HG02588 (cell line): ENCODE results near the gene ATP7A.
A peak's percentile ranks its signal among the peaks of the same experiment; 100 is the strongest.
"Not testable (repeated sequence)": the region's sequence is repeated elsewhere in the genome, so short reads cannot be mapped to it uniquely, and the experiment has no call there.

Experiments
- ATAC-seq: cut with Tn5 transposase; IDR thresholded peaks from one replicate; pipeline ENCODE4 v1.9.1; 2021; ENCODE audit warnings: mild to moderate bottlenecking, moderate library complexity; ENCODE audit not compliant: unreplicated experiment

The ATP7A gene

DNA sequence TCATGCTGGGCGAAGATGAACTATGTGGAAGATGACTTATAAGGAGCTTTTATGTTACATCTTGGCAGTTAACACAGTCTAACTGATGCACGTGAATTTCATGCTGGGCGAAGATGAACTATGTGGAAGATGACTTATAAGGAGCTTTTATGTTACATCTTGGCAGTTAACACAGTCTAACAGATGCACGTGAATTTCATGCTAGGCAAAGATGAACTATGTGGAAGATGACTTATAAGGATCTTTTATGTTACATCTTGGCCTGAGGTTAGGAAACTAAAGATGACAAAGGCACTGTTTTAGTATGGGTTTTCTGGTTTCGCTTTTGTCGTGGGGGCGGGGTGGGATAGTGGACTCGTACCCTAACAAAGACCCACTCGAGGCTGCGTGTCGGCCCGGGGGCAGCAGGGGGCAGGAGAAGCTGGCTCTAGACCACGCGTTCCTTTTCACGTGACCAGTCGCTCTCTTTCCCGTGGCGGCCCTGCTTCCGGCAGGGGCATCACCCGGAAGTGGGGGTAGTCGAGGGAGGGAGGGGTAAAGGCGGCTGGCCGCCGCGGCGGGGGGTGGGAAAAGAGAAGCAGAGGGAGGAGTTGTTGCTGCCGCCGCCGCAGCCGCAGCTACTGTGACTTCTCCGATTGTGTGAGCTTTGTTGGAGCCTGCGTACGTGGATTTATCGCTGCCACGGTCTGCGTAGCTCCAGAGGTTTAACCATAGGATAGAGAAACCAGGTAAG is at the start of gene ATP7A:
Gene ATP7A, plus strand, starts transcription at position 586 of the 733 bp plus-strand sequence. CDS start 60,949 bp downstream, outside the sequence.
- peak; percentile 97 for ATAC-seq

DNA sequence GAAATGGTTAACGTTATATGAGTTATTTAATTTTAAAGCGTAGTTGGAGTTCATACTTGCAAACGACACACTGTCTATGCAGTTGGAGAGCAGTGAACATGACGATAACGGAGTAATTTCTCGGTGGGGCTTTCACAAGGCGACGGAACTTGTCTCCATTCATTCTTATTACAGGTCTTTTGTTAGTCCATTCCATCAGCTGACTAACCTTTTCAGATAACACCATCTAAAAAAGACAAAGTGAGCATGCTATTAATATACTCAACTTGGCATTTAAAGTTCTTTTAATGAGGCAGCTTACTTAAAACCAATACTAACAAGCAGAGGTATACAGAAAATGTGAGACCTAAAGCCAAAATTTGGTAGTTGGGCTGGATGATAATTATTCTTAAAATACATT is 35.1 kb upstream of the ATP7A start:
- ATAC-seq: no peak

DNA sequence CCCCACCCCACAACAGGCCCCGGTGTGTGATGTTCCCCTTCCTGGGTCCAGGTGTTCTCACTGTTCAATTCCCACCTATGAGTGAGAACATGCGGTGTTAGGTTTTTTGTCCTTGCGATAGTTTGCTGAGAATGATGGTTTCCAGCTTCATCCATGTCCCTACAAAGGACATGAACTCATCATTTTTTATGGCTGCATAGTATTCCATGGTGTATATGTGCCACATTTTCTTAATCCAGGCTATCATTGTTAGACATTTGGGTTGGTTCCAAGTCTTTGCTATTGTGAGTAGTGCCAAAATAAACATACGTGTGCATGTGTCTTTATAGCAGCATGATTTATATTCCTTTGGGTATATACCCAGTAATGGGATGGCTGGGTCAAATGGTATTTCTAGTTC is 29.1 kb upstream of the ATP7A start:
- not testable (repeated sequence) for ATAC-seq

DNA sequence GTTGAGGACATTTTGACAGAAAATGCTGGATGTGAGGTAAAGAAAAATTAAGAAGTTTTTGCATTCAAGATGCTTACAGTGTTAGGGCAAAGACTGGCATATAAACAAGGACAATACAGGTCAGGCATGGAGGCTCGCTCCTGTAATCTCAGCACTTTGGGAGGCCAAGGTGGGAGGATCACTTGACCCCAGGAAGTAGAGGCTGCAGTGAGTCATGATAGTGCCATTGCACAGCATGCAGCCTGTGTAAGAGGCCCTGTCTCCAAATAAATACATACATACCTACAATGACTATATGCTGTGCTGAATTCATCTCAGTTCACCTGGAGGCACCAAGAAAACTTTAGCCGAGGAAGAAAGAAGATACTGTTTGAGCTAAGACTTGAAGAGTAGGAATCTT is 17.6 kb upstream of the ATP7A start:
- ATAC-seq: no peak

DNA sequence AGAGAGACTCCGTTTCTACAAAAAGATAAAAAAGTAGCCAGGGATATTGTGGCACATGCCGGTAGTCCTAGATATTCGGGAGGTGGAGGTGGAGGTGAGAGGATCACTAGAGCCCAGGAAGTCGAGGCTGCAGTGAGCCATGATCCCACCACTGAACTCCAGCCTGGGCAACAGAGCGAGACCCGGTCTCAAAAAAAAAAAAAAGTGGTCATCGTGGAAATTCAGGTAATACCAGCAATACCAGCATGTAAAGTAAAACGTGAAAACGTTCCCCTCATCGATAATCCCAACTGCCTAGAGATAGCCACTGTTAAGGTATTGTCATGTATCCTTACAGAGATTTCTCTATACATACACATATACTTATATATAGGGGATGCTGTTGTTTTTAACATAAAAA is 16.8 kb upstream of the ATP7A start:
- no peak for ATAC-seq

DNA sequence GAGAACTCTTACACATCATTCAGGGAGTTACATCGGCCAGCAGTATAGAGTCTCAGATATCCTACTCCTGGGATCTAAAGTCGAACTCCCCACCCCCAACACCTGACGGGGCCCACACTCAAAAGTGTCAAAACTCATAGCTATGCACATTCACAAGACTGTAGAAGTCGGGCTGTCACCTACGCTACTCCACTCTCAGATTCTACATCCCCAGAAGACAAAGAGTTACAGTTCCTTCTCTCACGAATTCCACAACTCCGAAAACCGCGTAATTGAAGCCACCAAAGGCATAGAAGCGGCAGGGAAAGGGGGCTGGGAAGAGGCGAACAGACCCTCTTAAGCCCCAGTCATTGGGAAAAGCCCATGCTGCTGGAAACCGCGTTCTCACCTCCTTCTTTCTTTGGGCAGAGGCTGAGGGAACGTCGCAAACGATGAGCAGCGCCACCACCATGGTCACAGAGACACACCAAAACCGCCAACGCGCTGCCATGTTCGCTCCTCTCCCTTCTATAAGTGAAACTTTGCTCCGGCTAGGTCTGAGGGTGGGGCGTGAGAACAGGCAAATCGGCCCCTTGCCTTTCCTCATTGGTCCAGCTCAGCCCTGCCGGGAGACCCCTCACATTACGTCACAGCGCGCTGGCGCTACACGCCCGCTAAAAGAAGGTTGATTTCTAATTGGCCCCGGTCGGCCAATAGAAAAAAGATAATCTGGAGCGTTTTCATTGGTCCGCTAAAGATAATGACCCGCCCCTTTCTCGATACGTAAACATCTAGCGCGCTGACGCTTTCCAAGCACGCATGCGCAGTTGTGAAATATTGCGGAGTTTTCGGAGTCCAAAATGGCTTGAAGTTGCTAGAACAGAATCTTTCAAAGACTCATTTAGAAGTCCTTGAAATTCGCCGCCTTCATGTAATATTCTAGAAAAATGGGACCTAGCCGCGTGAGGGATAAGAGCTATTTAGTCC is 15.3 kb upstream of the ATP7A start, which contains the start of gene MAGT1:
Gene MAGT1, minus strand, starts transcription at position 515 of the 966 bp plus-strand sequence. Its CDS starts 25 bp downstream, at position 490.
- ATAC-seq: peak; percentile 90

DNA sequence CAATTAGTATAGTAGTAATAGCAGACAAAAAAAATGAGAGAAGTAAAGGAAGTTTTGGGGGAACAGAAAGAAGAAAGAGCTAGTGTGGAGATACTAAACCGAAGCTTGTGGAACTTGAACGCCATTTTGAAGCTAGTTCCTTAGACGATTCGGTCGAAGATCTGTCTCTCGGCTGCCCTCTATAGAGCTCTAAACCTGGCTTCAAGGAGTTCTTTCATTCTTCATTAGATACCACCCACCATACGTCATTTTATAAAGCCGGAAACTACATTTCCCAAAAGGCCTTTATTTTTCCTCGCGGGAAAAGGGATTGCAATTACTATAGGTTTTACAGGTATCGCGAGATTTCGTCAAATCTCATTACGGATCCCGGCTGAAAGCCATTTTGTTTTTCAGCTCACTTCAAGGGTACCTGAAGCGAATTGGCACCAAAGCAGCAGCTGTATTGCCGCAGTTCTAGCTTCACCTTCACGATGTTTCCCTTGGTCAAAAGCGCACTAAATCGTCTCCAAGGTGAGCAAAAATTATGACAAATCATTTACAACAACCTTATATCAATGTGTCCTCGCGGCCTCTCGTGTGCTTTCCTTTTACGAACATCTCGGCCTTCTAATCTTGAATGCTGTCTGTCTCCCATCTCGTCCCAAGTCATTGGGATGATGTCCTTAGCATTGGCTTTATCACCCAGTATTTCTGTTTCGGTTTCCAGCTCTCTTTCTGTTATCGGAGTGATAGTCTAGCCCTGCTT is 11.2 kb upstream of the ATP7A start, which contains the start of gene COX7B:
Gene COX7B, plus strand, starts transcription at position 388 of the 748 bp plus-strand sequence. Its CDS starts 86 bp downstream, at position 474.
- ATAC-seq: peak; percentile 56

DNA sequence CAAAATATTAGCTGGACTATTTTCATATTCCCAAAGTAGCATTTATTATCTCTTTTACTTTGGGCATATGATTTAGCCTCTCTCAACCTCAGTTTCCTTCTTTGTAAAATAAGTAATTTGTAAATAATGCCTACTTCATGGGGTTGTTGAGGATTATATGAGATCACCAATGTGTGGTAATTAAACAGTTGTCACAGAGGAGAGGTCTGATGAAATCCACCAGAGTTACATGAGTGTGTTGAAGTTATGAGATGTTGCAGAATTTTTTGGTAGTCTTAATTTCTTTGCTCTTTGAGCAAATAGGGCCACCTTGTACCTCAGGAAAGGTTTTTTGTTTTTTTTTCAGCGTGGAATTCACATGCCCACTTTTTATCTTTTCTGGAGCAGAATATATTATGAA is 9.8 kb upstream of the ATP7A start:
- no peak for ATAC-seq

DNA sequence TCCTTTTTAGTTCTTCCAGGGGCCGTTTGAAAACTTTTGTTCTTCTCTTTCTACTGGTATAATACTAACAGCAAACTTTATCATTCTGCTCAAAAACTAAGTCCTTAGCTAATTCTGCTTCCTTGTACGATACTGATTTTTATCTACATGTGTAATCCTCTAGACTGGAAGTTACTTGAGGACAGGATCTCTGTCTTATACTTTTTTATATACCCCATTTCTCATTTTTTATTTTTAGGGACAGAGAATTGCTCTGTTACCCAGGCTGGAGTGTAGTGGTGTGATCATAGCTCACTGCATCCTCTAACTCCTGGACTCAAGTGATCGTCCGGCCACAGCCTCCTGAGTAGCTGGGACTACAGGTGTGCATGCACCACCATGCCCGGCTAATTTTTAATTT is 9.0 kb upstream of the ATP7A start:
- no peak for ATAC-seq

DNA sequence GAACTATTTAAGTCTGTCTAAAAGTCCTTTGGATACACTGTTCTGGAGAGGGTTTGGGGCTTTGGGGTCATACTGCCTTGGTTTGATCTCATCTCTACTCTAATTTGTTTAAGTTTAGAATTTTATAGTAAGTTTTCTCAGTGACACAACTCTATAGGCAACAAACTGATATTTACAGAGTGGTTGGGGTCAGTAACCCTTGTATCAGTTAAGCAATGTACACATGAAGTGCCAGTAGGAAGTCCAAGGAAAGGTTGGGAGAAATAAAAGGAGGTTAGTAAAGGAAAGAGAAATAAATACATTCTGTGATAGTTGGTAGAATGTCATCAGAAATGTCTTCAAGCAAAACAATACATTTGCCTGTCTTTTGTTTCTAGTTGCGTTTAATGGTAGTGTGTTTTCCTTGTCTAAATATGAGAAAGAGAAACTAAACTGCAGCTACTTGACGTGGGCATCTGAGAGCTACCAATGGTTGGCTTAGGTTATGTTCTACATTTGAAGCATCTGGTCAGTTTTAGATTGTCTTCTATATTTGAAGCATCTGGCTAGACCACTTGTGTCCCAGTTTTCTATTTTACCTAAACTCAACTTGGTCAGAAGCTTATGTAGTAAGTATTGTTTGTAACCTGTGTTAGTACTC is 6.9 kb downstream of the ATP7A start:
- ATAC-seq: no peak

DNA sequence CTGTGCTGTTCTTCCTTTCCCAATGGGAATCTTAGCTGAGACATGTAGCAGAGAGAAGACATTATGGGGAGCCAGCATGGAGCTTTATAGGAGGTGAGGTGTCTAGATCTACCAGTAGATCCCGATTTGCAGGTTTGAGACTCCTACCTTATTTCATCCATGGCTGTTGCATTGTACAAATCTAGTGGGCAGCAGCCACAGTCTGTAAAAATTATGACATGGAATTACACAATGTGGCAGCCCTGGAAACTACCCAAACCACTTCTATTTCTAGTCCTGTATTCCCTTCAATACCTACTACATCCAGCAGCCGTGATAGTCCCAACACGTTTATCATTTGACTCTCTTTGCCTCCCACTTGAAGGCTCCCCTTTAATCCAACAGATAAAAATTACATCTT is 8.1 kb downstream of the ATP7A start:
- no peak for ATAC-seq

DNA sequence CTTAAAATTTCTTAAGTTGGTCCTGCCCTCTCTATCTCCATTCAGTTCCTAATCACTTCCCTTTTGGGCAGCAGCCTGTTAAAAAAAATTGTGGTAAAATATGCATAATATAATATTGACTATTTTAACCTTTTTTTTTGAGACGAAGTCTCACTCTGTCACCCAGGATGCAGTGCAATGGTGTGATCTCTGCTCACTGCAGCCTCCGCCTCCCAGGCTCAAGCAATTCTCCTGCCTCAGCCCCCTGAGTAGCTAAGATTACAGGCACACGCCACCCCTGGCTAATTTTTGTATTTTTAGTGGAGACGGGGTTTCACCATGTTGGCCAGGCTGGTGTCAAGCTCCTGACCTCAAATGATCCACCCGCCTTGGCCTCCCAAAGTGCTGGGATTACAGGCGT is 8.9 kb downstream of the ATP7A start:
- ATAC-seq: not testable (repeated sequence)

DNA sequence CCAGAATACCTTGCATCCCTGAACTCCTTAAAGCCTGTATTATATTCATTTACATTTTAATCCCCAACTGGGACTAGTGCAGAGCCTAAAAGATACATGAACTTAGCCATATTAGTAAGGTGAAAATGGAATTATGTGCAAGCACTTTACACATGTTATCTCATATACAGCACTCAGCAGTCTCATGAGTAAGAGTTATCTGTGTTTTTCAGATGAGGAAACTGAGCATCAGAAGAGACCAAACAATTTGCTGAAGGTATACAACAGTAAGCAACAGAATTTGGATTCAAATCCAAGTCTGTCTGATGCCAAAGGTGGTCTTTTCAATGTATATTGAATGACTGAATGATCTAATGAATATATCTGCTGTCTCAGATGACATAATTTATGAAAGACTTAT is 12.3 kb downstream of the ATP7A start:
- ATAC-seq: no peak

DNA sequence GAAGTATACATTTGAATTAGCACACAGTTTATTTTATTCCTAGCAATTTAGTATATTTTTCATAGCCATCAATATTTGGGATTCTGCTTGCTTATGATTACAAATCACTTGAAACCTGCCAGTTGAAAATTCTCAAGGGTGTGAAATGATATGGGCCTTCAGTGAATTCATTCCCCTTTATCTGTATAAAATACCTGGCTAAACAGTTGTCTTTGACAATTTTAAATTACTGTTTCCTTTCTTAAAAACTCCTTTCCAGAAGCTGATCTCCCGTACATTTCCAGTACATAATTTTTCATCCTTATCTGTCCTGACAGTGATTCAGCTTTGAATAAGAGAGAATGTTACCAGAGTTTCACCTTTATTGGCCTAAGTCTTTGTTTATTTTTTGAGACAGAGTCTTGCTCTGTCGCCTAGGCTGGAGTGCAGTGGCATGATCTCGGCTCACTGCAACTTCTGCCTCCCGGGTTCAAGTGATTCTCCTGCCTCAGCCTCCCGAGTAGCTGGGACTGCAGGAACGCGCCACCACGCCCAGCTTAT is 13.9 kb downstream of the ATP7A start:
- ATAC-seq: no peak

DNA sequence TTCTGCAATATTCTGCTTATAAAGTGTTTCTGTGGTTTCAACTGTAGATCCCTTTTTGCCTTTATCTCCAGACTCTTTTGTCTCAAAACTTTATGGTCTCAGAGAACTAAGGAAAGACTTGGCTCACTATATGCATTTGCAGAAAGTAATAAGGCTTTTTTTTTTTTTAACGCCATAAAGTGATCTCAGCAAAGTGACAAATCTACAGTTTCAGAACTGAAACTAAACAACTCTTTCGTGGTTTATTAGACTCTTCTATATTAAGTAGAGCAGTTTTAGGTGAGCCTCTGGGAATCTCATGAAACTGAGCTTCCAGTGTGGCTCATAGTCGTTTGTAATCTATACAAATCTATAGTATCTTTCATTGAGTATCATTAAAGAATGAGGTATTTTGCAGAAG is 15.3 kb downstream of the ATP7A start:
- no peak for ATAC-seq

DNA sequence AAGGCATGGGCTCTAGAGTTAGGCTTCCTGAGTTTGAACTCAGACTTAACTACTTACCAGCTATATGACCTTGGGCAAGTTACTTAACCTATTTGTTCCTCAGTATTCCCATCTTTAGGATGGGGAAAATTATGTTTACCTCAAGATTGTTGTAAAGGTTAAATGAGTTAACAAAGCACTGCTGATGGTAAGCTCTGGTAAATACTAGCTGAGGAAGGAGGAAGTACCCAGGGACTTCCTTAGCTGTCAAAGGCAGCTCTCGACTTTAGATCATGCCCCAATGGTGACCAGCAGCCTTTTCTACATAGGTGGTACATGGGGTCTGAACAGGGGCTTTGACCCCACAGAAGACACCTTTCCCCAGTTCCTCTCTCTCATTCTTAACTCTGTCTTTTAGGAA is 20.1 kb downstream of the ATP7A start:
- ATAC-seq: no peak

DNA sequence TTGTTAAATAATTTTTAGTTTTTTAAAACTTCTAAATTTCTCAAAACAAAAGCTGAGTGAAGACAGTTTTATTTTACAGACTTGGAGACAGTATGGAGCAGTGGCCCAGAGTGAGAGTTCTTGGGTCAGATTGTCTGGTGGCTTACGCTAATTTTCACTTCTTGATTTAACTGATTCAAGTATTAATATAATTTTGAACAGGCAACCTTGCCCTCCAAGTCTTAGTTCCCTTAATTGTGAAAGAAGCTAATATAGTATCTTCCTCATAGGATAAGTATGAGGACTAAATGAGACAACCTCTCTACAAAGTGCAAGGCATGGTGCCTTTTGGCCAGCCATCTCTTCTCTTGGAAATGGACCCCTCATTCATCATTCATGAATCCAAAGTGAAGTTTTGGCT is 25.4 kb downstream of the ATP7A start:
- ATAC-seq: no peak

DNA sequence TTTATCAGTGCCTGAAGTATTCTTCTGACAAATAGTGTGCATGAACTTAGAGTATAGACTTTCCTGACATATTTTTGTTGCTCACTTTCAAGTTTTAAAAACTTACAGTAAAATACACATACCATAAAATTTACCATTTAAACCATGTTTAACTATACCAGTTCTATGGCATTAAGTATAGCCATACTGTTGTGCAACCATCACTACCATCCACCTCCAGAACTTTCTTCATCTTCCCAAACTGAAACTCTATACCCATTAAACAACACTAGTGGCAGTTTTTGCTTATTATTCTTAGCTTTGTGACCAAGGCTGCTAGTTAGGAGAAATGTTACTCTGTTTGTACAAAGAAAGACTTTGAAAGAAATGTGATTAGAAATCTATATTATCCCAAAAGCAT is 25.8 kb downstream of the ATP7A start:
- no peak for ATAC-seq

DNA sequence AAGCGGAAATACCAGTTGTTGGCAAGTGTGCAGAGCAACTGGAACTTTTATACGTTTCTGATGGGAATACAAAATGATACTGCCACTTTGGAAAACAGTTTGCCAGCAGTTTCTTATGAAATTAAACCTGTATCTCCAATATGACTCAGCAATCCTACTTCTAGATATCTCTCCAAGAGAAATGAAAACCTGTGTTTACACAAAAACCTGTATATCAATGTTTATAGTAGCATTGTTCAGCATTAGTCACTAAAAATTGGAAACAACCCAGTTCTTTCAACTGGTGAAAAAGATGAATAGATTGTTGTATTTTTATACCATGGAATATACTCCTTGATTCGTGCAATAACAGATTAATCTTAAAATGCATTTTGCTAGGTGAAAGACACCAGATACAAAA is 26.8 kb downstream of the ATP7A start:
- no peak for ATAC-seq

DNA sequence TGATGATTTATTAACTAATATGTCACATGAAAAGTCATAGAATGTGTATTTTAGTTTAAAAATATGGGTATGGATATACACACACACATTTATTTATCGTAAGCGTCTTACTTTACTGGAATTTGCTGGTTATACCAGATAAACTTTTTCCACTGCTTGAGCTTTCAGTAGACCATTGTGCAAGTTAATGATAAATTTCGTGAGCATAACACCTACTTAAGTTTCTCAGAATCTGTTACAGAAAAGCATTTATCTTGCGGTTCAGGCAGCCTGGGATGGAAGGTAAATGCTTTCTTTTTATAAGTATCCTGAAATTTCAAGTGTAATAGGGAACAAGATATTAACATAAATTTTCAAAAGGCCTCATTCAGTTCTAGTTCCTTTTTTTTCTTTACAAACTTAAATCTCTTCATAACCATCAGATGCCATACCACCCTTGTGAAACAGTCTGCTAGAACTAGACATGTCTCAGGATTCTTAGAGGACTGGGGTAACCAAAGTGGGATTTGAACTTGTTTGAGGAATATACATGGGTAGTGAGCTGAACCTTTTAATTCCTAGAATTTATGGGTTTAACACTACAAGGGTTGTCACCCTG is 27.7 kb downstream of the ATP7A start:
- no peak for ATAC-seq
